DLD1 (cell line): ENCODE measurements around the gene LMF1.
"Not testable (repeated sequence)": the region's sequence is repeated elsewhere in the genome, so short reads cannot be mapped to it uniquely, and the experiment has no call there.

Experiments used
- in situ Hi-C: cut with HindIII; loops from 2 replicates; pipeline ENCODE4 v1.10.0; 2017; ENCODE audit warnings: low sequenced_read_pairs

LMF1 gene

GRCh38 chr16:841455-842060 is 129.2 kb downstream of the LMF1 start:
- in situ Hi-C loops = no loop called here

DNA sequence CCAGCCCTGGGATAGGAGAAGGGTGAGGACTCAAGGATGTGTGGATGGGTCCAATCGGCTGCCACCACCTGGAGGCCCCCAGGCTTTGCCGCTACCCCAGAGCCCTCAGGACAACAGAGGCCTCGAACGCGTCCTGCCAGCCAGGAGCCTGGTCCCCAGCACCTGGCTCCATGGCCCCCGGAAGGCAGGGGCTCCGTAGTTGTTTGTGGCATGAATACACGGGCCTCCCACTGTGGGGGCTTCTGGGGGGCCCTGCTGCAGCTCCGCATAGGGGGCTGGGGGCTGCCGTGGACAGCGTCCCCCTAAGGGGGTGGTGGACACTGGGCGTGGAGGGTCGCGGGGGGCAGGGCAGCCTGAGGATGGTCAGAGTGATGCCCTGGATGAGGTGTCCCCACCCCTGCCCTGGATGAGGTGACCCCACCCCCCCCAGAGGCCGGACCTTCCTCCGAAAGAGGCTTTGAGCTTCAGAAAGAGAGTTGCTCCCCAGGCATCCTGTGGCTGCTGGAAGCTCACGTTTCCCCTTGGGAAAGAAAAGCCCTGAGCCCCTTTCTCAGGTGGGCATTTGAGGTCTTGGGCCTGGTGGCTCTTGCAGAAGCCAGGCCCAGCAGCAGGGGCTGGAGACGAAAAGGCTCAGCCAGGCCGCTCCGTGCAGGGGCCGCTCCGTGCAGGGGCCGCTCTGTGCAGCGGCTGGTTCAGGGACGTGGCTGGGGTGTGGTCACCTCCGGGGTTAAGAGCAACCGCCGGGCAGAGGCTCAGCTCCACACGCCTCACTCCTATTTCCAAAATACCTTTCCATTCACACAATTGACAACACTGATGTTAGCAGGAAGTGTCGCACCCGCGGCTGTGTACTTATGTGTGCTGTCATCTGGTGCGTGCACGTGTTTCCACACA is 130.0 kb downstream of the LMF1 start:
- in situ Hi-C loops = no loop called here

DNA sequence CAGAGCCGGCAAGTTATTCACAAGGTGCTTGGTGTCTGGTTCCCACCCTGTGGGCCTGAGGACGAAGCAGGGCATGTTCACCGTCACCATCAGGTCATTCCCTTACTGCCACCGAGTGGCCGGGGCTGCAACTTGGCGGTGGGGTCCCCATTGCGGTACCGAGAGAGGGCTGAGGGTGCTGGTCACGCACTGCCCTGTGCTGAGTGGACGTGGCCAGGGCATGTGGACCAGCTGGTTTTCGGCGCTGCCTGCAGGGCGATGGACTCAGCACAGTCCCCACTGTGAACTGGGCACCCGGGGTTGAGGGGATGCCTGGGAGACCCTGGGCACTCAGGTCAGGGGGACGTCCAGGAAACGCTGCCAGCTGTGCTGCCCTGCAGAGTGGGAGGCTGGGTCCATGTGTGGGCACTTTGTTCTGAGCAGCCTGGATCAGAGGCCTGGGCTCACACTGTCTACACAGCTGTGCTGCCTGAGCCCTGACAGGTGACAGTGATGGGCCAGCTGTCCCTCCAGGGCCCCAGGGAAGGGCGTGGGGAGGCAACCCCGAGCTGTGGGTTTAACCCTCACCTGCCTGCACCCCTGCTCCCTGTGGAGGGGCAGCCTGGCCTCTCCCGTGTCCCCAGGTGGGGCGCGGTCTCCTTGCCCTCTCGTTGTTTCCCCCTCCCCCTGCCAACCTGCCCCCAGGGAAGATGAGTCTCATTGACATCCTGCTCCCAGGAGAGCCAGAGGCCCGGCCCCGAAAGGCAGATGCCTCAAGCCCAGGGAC is 131.0 kb downstream of the LMF1 start:
- in situ Hi-C loops = no loop called here

DNA sequence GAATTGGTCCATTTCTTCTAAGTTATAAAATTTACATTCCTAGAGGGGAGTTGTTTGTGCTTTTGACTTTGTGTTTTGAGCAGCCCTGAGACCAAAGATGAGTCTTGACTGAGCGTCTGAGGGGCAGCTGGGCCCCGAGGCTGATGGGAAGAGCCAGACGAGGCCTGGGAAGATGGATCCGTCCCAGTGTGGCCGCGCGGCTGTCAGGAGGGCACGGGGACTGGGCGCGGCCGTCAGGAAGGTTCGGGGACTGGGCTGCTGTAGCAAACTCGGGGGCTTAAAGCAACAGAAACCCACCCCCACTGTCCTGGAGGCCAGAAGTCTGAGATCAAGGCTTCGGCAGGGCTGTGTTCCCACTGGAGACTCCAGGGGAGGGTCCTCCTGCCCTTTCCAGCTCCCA is 132.0 kb downstream of the LMF1 start:
- in situ Hi-C loops = no loop called here

DNA sequence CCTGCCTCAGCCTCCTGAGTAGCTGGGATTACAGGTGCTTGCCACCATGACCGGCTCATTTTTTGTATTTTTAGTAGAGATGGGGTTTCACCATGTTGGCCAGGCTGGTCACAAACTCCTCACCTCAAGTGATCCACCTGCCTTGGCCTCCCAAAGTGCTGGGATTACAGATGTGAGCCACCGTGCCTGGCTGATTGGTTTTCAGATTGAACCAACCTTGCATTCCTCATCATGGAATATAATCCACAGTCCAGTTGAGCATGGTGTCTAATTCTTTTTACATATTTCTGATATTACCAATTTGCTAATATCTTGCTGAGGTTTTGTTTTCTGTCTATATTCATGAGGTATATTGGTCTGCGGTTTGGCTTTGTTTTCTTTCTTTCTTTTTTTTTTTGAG is 134.0 kb downstream of the LMF1 start:
- in situ Hi-C loops = not testable (repeated sequence)

GRCh38 chr16:836221-836620 is 134.6 kb downstream of the LMF1 start:
- in situ Hi-C loops = no loop called here

DNA sequence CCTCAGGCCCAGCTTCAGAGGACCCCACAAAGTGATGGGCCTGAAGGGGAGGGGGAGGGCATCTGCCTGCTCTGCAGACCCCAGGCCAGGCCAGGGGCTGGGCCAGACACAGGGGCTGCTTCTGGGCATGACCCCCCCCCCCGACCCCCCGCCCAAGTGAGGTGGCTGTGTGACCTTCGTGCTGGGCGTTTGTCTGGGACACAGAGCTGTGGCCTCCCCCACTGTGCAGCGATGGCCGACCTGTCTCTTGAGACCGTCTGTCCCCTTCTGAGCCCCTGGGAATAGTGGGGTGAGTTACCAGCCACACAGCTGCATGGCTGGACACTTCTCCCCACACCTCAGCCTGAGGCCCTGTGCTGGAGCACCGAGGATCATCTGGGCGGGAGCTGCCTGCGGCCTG is 135.4 kb downstream of the LMF1 start:
- in situ Hi-C loops = no loop called here

- in situ Hi-C loops = no loop called here
Observed at GRCh38 chr16:833411-833810, 137.4 kb downstream of the LMF1 start.

- in situ Hi-C loops = no loop called here
Observed at GRCh38 chr16:832652-833336, 138.0 kb downstream of the LMF1 start.

GRCh38 chr16:831571-832413 is 139.0 kb downstream of the LMF1 start:
- in situ Hi-C loops = no loop called here

DNA sequence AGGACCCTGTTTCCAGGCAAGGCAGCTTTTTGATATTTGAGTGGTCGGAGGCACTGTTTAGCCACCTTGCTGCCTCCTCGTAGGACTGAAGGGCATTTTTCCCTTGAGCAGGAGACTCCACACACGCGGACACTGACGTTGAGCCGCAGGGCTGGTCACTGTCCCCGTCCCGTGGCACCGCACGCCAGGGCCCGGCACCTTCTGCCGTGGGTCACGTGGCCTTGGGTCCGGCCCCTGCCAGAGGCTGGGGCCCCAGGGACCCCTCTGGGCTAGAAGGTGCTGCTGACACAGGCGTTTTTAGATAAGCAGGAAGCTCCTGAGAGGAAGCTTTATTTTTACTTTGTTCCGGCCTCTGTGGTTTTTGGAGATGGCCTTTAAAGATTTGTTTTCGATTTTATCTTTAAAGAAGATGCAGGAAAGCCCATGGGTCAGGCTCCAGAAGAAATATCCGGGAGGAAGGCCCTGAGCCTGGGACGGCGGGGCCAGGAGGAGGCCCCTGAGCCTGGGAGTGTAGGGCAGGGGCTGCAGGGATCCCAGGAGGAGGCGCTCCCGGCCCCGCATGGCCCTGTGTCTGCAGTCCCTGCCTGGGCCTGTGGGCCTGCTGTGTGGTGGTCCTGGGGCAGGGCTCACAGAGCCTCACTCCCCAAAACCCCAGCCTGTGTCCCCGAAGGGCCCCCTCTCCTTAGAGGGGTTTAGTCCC is 139.8 kb downstream of the LMF1 start:
- in situ Hi-C loops = no loop called here

GRCh38 chr16:830107-830870 is 140.5 kb downstream of the LMF1 start:
- in situ Hi-C loops = no loop called here

DNA sequence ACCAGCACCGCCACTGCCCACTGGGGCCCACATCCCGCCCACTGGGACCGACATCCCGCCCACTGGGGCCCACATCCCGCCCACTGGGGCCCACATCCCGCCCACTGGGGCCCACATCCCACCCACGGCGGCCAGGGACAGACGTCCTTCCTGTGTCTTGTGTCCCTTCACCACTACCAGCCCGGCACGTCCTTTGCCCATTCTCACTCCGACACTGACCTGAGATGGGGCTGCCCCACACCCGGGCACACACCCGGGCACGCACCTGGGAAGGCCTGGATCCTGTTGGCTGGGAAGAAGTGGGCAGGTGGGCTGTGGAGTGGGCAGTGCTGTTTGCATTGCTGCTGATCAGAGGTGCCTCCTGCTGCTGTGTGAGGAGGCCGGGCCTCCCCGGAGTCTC is 141.9 kb downstream of the LMF1 start:
- in situ Hi-C loops = no loop called here

- in situ Hi-C loops = no loop called here
Observed at GRCh38 chr16:827513-827912, 143.3 kb downstream of the LMF1 start.

- in situ Hi-C loops = no loop called here
Observed at GRCh38 chr16:825341-826061, 145.3 kb downstream of the LMF1 start.

DNA sequence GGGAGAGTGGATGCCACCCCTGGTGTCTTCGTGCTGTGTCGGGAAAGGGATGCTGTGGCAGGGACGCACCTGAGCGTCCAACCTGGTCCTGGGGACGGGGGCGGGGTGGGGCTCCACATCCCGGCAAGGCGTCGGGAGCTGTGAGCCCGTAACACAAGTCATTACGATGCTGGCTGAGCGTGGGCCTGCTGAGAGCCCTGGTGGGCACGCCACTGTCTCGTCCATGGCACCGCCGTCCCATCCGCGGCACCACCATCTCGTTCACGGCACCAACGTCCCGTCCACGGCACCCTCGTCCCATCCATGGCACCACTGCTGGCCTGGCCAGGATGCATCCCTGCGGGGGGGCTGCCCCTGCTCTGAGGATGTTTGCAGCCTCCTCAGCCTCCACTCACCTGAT is 146.2 kb downstream of the LMF1 start:
- in situ Hi-C loops = no loop called here

DNA sequence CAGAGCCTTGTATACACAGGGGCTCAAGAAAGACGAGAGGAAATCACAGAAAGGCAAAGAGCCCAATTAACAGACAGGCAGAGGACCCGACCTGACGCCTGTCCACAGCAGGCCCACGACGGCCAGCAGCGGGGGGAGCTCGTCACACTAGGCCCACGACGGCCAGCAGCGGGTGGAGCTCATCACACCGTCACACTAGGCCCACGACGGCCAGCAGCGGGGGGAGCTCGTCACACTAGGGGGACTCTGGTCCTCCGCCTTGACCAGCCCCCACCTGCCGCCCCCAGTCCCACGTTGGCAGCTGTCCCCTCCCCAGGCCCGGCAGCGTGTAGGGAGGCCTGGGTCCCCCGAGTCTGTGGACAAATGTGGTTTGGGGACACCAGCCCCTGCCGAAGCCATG is 146.6 kb downstream of the LMF1 start:
- in situ Hi-C loops = no loop called here

DNA sequence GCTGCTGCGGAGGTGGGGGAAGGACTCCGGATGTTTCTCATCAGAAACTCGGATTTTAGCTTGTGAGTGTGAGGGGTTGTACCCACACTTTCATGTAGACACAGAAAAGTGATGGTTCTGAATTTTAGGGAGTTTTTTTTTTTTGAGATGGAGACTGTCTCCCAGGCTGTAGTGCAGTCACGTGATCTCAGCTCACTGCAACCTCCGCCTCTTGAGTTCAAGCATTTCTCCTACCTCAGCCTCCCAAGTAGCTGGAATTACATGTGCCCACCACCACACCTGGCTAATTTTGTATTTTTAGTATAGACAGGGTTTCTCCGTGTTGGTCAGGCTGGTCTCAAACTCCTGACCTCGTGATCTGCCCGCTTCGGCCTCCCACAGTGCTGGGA is 147.9 kb downstream of the LMF1 start:
- in situ Hi-C loops = no loop called here
